ENCODE measurements around the gene NT5M. TPM values are rescaled to one million over a fixed set of nuclear protein-coding genes. Genes with fewer than 3 reads are reported as not detected.

The NT5M gene
- total RNA-seq, 1 experiment from 2014 or later: 8.6 TPM

DNA sequence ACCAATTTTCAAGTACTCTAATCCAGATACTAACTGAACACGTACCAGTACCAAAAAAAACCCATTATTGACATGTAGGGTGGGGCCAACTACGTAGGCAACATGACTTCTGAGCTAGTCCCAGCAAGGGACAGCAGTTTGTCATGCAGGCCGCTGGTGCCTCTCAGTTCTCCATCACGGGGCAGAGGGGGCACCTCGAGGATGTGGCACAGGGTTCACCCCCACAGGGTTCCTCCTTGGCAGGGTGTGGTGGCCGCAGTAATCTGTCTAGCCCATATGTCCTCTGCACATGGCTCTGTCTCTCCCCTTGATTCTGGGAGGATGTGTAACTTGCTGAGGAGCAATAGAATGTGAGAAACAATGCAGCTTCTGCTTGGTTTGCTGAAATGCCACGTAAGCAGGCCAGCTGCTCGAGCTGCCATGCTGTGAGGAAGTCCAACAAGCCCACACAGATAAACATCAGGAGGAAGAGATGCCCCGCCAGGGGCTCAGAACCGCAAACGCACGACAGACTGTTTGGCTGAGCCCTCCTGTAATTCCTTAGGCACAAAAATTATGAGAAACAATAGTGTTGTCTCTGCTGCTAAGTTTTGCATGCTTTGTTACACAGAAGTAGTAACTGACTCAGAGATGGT lies 62.4 kb downstream of the NT5M start:
- H3K4me3 ChIP-seq (ENCODE audit: low read length): no peak overlapping the region
- no TSS peak for BruUV-seq (replicated peaks)
- intact Hi-C loops (cut with micrococcal nuclease): no loop called here
- no peak overlapping the region for H2AFZ ChIP-seq (ENCODE audit: low read length)
- no peak overlapping the region for H3K4me2 ChIP-seq (ENCODE audit: low read length)
- ChIA-PET CTCF (no interaction called here), POLR2A (ENCODE audit: unreplicated experiment) (no interaction called here)
- no peaks in the 10 kb centered on the region for H3K36me3 ChIP-seq (ENCODE audit: low read depth, low read length)
- no peaks in the 10 kb centered on the region for H3K27me3 ChIP-seq (ENCODE audit: low read length)
- H3F3A ChIP-seq (ENCODE audit: low read length, unreplicated experiment): no peaks in the 10 kb centered on the region
- H3K27ac ChIP-seq (ENCODE audit: low read length): no peak overlapping the region
- no peaks in the 10 kb centered on the region for H4K20me1 ChIP-seq (ENCODE audit: low read length)
- H3K79me2 ChIP-seq (ENCODE audit: low read length): no peaks in the 10 kb centered on the region
- no peak overlapping the region for H3K9ac ChIP-seq (ENCODE audit: low read length)
- no peaks in the 10 kb centered on the region for H3K9me3 ChIP-seq (ENCODE audit: low read length)
- H3K4me1 ChIP-seq (ENCODE audit: insufficient read depth, low read length): peaks cover 9% of the 10 kb centered on the region
- DNase-seq: no peak
- no peak for ATAC-seq
- H3K9me2 ChIP-seq (replicated peaks; ENCODE audit: low read length): no peaks in the 10 kb centered on the region
- TF ChIP-seq, protein P1, sequence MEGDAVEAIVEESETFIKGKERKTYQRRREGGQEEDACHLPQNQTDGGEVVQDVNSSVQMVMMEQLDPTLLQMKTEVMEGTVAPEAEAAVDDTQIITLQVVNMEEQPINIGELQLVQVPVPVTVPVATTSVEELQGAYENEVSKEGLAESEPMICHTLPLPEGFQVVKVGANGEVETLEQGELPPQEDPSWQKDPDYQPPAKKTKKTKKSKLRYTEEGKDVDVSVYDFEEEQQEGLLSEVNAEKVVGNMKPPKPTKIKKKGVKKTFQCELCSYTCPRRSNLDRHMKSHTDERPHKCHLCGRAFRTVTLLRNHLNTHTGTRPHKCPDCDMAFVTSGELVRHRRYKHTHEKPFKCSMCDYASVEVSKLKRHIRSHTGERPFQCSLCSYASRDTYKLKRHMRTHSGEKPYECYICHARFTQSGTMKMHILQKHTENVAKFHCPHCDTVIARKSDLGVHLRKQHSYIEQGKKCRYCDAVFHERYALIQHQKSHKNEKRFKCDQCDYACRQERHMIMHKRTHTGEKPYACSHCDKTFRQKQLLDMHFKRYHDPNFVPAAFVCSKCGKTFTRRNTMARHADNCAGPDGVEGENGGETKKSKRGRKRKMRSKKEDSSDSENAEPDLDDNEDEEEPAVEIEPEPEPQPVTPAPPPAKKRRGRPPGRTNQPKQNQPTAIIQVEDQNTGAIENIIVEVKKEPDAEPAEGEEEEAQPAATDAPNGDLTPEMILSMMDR (conservative IDR thresholded peaks at IDR 0.05; ENCODE audit: low read depth, low read length): no peak
- no peak for TF ChIP-seq EZH2 (IDR thresholded peaks at IDR 0.05; ENCODE audit: low read length, unreplicated experiment)
- TF ChIP-seq EZH2phosphoT487 (IDR thresholded peaks at IDR 0.05; ENCODE audit: borderline replicate concordance, low read length): no peak

DNA sequence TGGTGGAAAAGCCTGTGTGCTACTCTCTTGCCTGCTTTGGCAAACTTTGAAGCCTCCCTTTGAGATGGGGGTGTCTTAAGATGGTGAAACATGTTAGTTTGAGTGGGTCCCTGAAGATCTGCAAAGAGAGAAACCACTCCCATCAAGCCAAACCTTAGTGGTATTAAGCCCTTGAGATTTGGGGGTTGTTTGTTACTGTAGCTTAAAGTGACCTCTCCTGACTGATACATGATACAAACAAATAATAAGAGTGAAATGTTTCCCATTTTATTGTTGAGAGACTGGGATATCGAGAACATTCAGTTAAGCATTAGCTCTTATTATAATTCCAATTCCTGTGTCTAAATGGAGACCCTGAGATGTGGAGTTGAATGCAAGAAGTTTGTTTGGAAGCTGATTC lies 63.1 kb downstream of the NT5M start:
- Histone ChIP-seq H3K36me3 (ENCODE audit: low read depth, low read length) (no peaks in the 10 kb centered on the region), H3F3A (ENCODE audit: low read length, unreplicated experiment) (no peaks in the 10 kb centered on the region), H2AFZ (ENCODE audit: low read length) (no peak overlapping the region), H4K20me1 (ENCODE audit: low read length) (no peaks in the 10 kb centered on the region), H3K9me2 (replicated peaks; ENCODE audit: low read length) (no peaks in the 10 kb centered on the region), H3K9ac (ENCODE audit: low read length) (no peak overlapping the region), H3K27ac (ENCODE audit: low read length) (no peak overlapping the region), H3K4me2 (ENCODE audit: low read length) (no peak overlapping the region), H3K4me3 (ENCODE audit: low read length) (no peak overlapping the region), H3K79me2 (ENCODE audit: low read length) (no peaks in the 10 kb centered on the region), H3K9me3 (ENCODE audit: low read length) (no peaks in the 10 kb centered on the region), H3K27me3 (ENCODE audit: low read length) (no peaks in the 10 kb centered on the region), H3K4me1 (ENCODE audit: insufficient read depth, low read length) (peaks cover 9% of the 10 kb centered on the region)
- ChIA-PET CTCF (no interaction called here), POLR2A (ENCODE audit: unreplicated experiment) (interaction anchor here (0.5 kb wide), 1 partner anchor 130 kb away, joined by 10 read pairs; the partner anchor contains the start of gene RASD1)
- ATAC-seq (no peak), DNase-seq (no peak)
- no TSS peak for BruUV-seq (replicated peaks)
- intact Hi-C loops (cut with micrococcal nuclease): no loop called here
- TF ChIP-seq EZH2 (IDR thresholded peaks at IDR 0.05; ENCODE audit: low read length, unreplicated experiment): no peak
- TF ChIP-seq, protein P1 (conservative IDR thresholded peaks at IDR 0.05; ENCODE audit: low read depth, low read length): no peak
- TF ChIP-seq EZH2phosphoT487 (IDR thresholded peaks at IDR 0.05; ENCODE audit: borderline replicate concordance, low read length): no peak
